NT2/D1 (cell line): Measurements from ENCODE around the gene UFC1.

ENCODE experiments used
- SUZ12 ChIP-seq: IDR thresholded peaks from 2 replicates; pipeline ENCODE4 v1.6.1; 2011; ENCODE audit not compliant: insufficient read length, insufficient read depth; ENCODE audit errors: extremely low read depth
- YY1 ChIP-seq: IDR thresholded peaks from 2 replicates; pipeline ENCODE4 v1.6.1; 2011; ENCODE audit not compliant: insufficient read length, insufficient read depth
- ZNF274 ChIP-seq: IDR thresholded peaks from 2 replicates; pipeline ENCODE4 v1.6.1; 2011; ENCODE audit warnings: mild to moderate bottlenecking, low read depth, low read length

DNA sequence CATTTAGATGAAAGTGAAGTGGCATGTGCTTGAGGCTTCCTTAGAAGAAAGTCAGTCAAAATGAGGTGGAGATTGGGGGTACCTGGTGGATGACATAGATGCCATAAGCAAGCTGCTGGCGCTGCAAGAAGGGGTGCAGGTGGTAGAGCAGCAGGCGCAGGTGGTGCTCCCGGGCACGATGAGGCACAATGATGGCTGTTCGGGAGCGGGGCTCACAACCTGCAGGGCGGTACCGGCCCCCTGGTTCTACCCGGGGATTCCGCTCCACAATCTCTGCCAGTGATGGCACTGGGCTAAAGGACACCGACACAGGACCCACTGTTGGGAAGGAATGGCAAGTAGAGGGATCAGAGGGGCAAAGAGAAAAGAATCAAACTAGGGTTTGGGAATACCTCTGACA, 21.1 kb downstream of the UFC1 start:
- TF ChIP-seq ZNF274, result no peak
- no peak for TF ChIP-seq SUZ12
- TF ChIP-seq YY1, result no peak
